Astrocyte (in vitro differentiated cells and primary cell): Measurements from ENCODE around the gene NSUN6. TPM values are rescaled to one million over a fixed set of nuclear protein-coding genes. Genes with fewer than 3 reads are reported as not detected.

Source experiments
- DNase-seq: peaks from one replicate; pipeline ENCODE4 v3.0.0-alpha.2; 2010; ENCODE audit warnings: low read depth
- FAIRE-seq: peaks from 2 replicates; lab custom pipeline; 2011; peaks lifted over from hg19 to GRCh38; lab: Jason Lieb, UNC
- H2AFZ ChIP-seq: 2 replicates; pipeline ENCODE4 v1.6.0; 2012; ENCODE audit warnings: low read depth, low read length, inconsistent platforms
- H3K27ac ChIP-seq: 2 replicates; pipeline ENCODE4 v1.5.1; 2011; ENCODE audit warnings: low read depth, low read length, inconsistent platforms
- H3K27me3 ChIP-seq: 2 replicates; pipeline ENCODE4 v1.6.0; 2011; ENCODE audit warnings: low read length, inconsistent platforms; ENCODE audit not compliant: insufficient read depth
- H3K36me3 ChIP-seq: 2 replicates; pipeline ENCODE4 v1.5.1; 2011; ENCODE audit warnings: low read length, inconsistent platforms; ENCODE audit not compliant: insufficient read depth
- H3K4me1 ChIP-seq: 2 replicates; pipeline ENCODE4 v1.5.1; 2011; ENCODE audit warnings: low read length, inconsistent platforms; ENCODE audit not compliant: insufficient read depth
- H3K4me2 ChIP-seq: 2 replicates; pipeline ENCODE4 v1.6.0; 2012; ENCODE audit warnings: low read length, inconsistent platforms
- H3K4me3 ChIP-seq: 2 replicates; pipeline ENCODE4 v1.5.1; 2011; ENCODE audit warnings: low read depth, mild to moderate bottlenecking, low read length, inconsistent platforms; ENCODE audit not compliant: insufficient read depth
- H3K79me2 ChIP-seq: 2 replicates; pipeline ENCODE4 v1.6.0; 2012; ENCODE audit warnings: mild to moderate bottlenecking, low read length, inconsistent platforms; ENCODE audit not compliant: insufficient read depth
- H3K9ac ChIP-seq: 2 replicates; pipeline ENCODE4 v1.6.0; 2012; ENCODE audit warnings: mild to moderate bottlenecking, low read length, inconsistent platforms
- H3K9me3 ChIP-seq: 2 replicates; pipeline ENCODE4 v1.5.1; 2012; ENCODE audit warnings: low read depth, mild to moderate bottlenecking, low read length, inconsistent platforms; ENCODE audit not compliant: insufficient read depth
- H4K20me1 ChIP-seq: 2 replicates; pipeline ENCODE4 v1.6.0; 2012; ENCODE audit warnings: low read length, inconsistent platforms; ENCODE audit not compliant: insufficient read depth
- H3K27ac Mint-ChIP-seq: one replicate; pipeline ENCODE4 v1.8.0; 2021; ENCODE audit warnings: mild to moderate bottlenecking, mixed read lengths; ENCODE audit not compliant: unreplicated experiment
- H3K27me3 Mint-ChIP-seq: one replicate; pipeline ENCODE4 v1.8.0; 2021; ENCODE audit warnings: low read depth, mixed read lengths; ENCODE audit not compliant: unreplicated experiment
- H3K36me3 Mint-ChIP-seq: one replicate; pipeline ENCODE4 v1.8.0; 2021; ENCODE audit warnings: low read depth, mixed read lengths; ENCODE audit not compliant: unreplicated experiment
- H3K4me1 Mint-ChIP-seq: one replicate; pipeline ENCODE4 v1.8.0; 2021; ENCODE audit warnings: low read depth, mixed read lengths; ENCODE audit not compliant: unreplicated experiment
- H3K4me3 Mint-ChIP-seq: one replicate; pipeline ENCODE4 v1.8.0; 2021; ENCODE audit warnings: mild to moderate bottlenecking, moderate library complexity, mixed read lengths; ENCODE audit not compliant: unreplicated experiment
- H3K9me3 Mint-ChIP-seq: one replicate; pipeline ENCODE4 v1.8.0; 2021; ENCODE audit warnings: mild to moderate bottlenecking, mixed read lengths; ENCODE audit not compliant: unreplicated experiment
- EZH2 ChIP-seq: IDR thresholded peaks from 2 replicates; pipeline ENCODE4 v1.6.1; 2012; ENCODE audit warnings: mild to moderate bottlenecking, low read length, inconsistent platforms; ENCODE audit not compliant: insufficient read depth
- total RNA-seq: library from RNA; stranded (reverse); gene quantifications from 2 replicates; pipeline ENCODE4 v1.2.1, GENCODE V29; 2021
- TF ChIP-seq, protein P1 (sequence below): IDR thresholded peaks from 2 replicates; pipeline ENCODE4 v1.5.1; 2011; ENCODE audit warnings: low read depth, mild to moderate bottlenecking, inconsistent platforms, low read length, moderate library complexity; ENCODE audit not compliant: insufficient read depth

The NSUN6 gene
- total RNA-seq, 1 donor from 2014 or later, result 7.3 TPM

DNA sequence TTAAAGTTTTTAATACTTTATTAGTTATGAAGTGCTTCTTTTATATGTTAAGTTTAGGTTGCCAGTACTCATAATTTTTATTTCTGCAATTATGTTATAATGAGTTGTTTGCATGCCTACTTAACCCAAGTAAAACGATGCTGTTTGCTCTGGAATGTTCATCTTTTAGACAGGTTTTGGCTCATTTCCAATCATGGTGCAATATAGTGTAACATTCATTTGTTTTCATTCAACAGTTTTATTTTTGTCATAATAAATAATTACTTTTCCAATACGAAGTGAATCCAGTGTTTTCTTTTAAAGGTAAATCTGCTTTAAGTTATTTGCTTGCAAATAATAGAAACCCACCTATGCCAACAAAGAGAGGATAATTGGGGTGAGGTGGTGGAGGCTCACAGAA, 30.0 kb upstream of the NSUN6 start:
- H3K27me3 ChIP-seq, result no peaks in the 10 kb centered on the region
- H3K9me3 ChIP-seq, result no peaks in the 10 kb centered on the region
- DNase-seq (no peak), FAIRE-seq (no peak)
- peak overlapping the region; percentile 31 for H3K9ac ChIP-seq
- H3K79me2 ChIP-seq, result no peaks in the 10 kb centered on the region
- TF ChIP-seq, protein P1, sequence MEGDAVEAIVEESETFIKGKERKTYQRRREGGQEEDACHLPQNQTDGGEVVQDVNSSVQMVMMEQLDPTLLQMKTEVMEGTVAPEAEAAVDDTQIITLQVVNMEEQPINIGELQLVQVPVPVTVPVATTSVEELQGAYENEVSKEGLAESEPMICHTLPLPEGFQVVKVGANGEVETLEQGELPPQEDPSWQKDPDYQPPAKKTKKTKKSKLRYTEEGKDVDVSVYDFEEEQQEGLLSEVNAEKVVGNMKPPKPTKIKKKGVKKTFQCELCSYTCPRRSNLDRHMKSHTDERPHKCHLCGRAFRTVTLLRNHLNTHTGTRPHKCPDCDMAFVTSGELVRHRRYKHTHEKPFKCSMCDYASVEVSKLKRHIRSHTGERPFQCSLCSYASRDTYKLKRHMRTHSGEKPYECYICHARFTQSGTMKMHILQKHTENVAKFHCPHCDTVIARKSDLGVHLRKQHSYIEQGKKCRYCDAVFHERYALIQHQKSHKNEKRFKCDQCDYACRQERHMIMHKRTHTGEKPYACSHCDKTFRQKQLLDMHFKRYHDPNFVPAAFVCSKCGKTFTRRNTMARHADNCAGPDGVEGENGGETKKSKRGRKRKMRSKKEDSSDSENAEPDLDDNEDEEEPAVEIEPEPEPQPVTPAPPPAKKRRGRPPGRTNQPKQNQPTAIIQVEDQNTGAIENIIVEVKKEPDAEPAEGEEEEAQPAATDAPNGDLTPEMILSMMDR, result no peak
- no peak for TF ChIP-seq EZH2
- H3K4me3 ChIP-seq, result no peak overlapping the region
- H3K4me2 ChIP-seq, result peak overlapping the region; percentile 46
- Mint-ChIP-seq H3K4me3 (no peak overlapping the region), H3K9me3 (no peaks in the 10 kb centered on the region), H3K36me3 (peaks cover 2% of the 10 kb centered on the region), H3K4me1 (peaks cover 30% of the 10 kb centered on the region), H3K27ac (peak overlapping the region; percentile 97), H3K27me3 (no peaks in the 10 kb centered on the region)
- peaks cover 6% of the 10 kb centered on the region for H3K36me3 ChIP-seq
- H3K4me1 ChIP-seq, result peaks cover 24% of the 10 kb centered on the region
- no peak overlapping the region for H2AFZ ChIP-seq
- no peaks in the 10 kb centered on the region for H4K20me1 ChIP-seq
- peak overlapping the region; percentile 71 for H3K27ac ChIP-seq

DNA sequence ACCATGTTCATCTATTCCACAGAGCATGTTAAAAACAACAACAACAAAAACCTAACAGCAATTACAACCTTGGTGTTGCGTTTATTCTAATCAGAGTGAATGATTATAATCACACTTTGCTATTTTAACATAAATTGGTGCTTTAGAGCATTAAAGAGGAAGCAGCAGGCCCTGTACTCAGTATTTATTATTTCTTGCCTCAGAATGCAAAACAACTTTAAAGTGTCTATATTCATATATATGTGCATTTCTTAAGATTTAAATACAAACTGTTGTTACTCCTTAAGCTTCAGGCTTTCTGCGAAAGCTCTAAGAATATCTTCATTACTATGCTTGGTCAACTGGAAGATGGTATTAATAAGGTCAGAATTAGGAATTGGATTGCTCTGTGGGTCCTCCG, 29.4 kb upstream of the NSUN6 start:
- Histone ChIP-seq H3K9me3 (no peaks in the 10 kb centered on the region), H2AFZ (no peak overlapping the region), H3K36me3 (peaks cover 9% of the 10 kb centered on the region), H3K27me3 (no peaks in the 10 kb centered on the region), H3K4me3 (no peak overlapping the region), H3K9ac (no peak overlapping the region), H3K4me1 (peaks cover 24% of the 10 kb centered on the region), H4K20me1 (no peaks in the 10 kb centered on the region), H3K27ac (peak overlapping the region; percentile 37), H3K79me2 (no peaks in the 10 kb centered on the region), H3K4me2 (no peak overlapping the region)
- no peaks in the 10 kb centered on the region for H3K9me3 Mint-ChIP-seq
- no peak overlapping the region for H3K27ac Mint-ChIP-seq
- H3K36me3 Mint-ChIP-seq, result peaks cover 5% of the 10 kb centered on the region
- H3K27me3 Mint-ChIP-seq, result no peaks in the 10 kb centered on the region
- DNase-seq, result no peak
- FAIRE-seq, result no peak
- no peak for TF ChIP-seq EZH2
- TF ChIP-seq, protein P1, result no peak
- peaks cover 30% of the 10 kb centered on the region for H3K4me1 Mint-ChIP-seq
- H3K4me3 Mint-ChIP-seq, result no peak overlapping the region

DNA sequence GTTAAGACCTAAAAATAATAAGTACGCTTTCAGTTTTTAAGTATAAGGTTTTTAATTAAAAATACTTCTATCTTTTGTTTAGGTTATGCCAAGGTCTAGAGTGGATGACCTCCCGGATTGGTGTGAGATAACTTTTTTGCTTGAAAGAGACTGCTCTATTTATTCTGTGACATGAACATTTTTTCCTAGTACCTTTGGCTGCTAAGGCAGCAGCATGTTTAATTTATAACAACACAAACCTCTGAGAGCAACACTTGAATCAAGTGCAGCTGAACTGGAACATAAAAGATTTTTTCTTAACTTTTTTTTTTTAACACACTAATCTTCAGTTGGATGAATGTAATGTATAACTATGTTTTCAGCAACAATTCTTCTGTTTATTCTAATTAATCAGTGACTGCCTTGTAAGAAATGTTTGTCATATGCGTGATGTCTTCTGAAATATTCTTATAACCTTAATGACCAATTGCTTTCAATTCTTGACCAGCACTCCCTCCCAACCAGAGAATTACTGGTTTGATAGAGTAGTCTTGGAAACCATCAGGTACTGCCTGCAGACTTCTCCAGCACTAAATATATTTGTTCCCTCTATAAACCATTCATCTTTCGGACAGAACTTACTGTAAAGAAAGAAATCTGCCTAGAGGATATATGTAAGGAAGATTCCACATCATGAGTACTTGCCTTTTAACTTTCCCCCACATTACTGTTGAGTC, 23.9 kb upstream of the NSUN6 start:
- TF ChIP-seq, protein P1, result no peak
- no peak for TF ChIP-seq EZH2
- no peaks in the 10 kb centered on the region for H3K4me1 ChIP-seq
- DNase-seq (no peak), FAIRE-seq (no peak)
- no peak overlapping the region for H3K4me3 Mint-ChIP-seq
- no peaks in the 10 kb centered on the region for H3K4me1 Mint-ChIP-seq
- H3K27me3 Mint-ChIP-seq, result no peaks in the 10 kb centered on the region
- no peak overlapping the region for H3K27ac Mint-ChIP-seq
- no peak overlapping the region for H3K27ac ChIP-seq
- peaks cover 10% of the 10 kb centered on the region for H3K36me3 Mint-ChIP-seq
- H3K36me3 ChIP-seq, result peaks cover 21% of the 10 kb centered on the region
- H3K9me3 ChIP-seq, result no peaks in the 10 kb centered on the region
- H2AFZ ChIP-seq, result no peak overlapping the region
- no peaks in the 10 kb centered on the region for H4K20me1 ChIP-seq
- no peaks in the 10 kb centered on the region for H3K9me3 Mint-ChIP-seq
- no peaks in the 10 kb centered on the region for H3K27me3 ChIP-seq
- peaks cover 21% of the 10 kb centered on the region for H3K79me2 ChIP-seq
- H3K4me2 ChIP-seq, result no peak overlapping the region
- no peak overlapping the region for H3K9ac ChIP-seq
- no peak overlapping the region for H3K4me3 ChIP-seq
